H9 (cell line): Measurements from ENCODE around the gene WFDC12. TPM values are rescaled to one million over a fixed set of nuclear protein-coding genes. Genes with fewer than 3 reads are reported as not detected.

Experiments
- DNase-seq: peaks from one replicate; pipeline ENCODE4 v3.0.0-alpha.2; 2017
- H2AFZ ChIP-seq: one replicate; pipeline ENCODE4 v1.6.1; 2013; ENCODE audit warnings: mild to moderate bottlenecking, low read length, control low read depth, moderate library complexity
- H2AK5ac ChIP-seq: 2 replicates; pipeline ENCODE4 v1.6.1; 2013; ENCODE audit warnings: low read length, control low read depth, mixed read lengths; ENCODE audit not compliant: insufficient read length
- H2BK120ac ChIP-seq: one replicate; pipeline ENCODE4 v1.6.1; 2013; ENCODE audit warnings: low read depth, mild to moderate bottlenecking, low read length, control low read depth, inconsistent platforms; ENCODE audit not compliant: poor library complexity, severe bottlenecking
- H2BK12ac ChIP-seq: 2 replicates; pipeline ENCODE4 v1.6.1; 2013; ENCODE audit warnings: low read length, control low read depth, mixed read lengths, low read depth; ENCODE audit not compliant: insufficient read length
- H2BK15ac ChIP-seq: 2 replicates; pipeline ENCODE4 v1.6.1; 2013; ENCODE audit warnings: low read depth, low read length, control low read depth
- H2BK20ac ChIP-seq: one replicate; pipeline ENCODE4 v1.6.1; 2013; ENCODE audit warnings: low read depth, mild to moderate bottlenecking, low read length, control low read depth, inconsistent platforms; ENCODE audit not compliant: poor library complexity, severe bottlenecking
- H2BK5ac ChIP-seq: 2 replicates; pipeline ENCODE4 v1.6.1; 2013; ENCODE audit warnings: low read length, control low read depth, mixed read lengths; ENCODE audit not compliant: insufficient read length
- H3K14ac ChIP-seq: 2 replicates; pipeline ENCODE4 v1.6.1; 2013; ENCODE audit warnings: low read length, control low read depth; ENCODE audit not compliant: insufficient read depth
- H3K18ac ChIP-seq: 2 replicates; pipeline ENCODE4 v1.6.1; 2013; ENCODE audit warnings: low read depth, mild to moderate bottlenecking, mixed read lengths, low read length, control low read depth; ENCODE audit not compliant: insufficient read length
- H3K23ac ChIP-seq: 2 replicates; pipeline ENCODE4 v1.6.1; 2013; ENCODE audit warnings: low read length, control low read depth, mixed read lengths, low read depth; ENCODE audit not compliant: insufficient read length
- H3K23me2 ChIP-seq: 2 replicates; pipeline ENCODE4 v1.6.1; 2013; ENCODE audit warnings: low read depth, mild to moderate bottlenecking, mixed read lengths, low read length, control low read depth; ENCODE audit not compliant: insufficient read length, poor library complexity, severe bottlenecking
- H3K27ac ChIP-seq: 2 replicates; pipeline ENCODE4 v1.5.1; 2013; ENCODE audit warnings: low read length, control low read depth, mixed read lengths, low read depth; ENCODE audit not compliant: insufficient read length
- H3K27me3 ChIP-seq: 2 replicates; pipeline ENCODE4 v1.6.1; 2013; ENCODE audit warnings: low read length, control low read depth, inconsistent platforms; ENCODE audit not compliant: insufficient read depth
- H3K4ac ChIP-seq: 2 replicates; pipeline ENCODE4 v1.6.1; 2013; ENCODE audit warnings: low read depth, mild to moderate bottlenecking, control low read depth, inconsistent platforms, low read length, moderate library complexity
- H3K4me1 ChIP-seq: 2 replicates; pipeline ENCODE4 v1.6.1; 2013; ENCODE audit warnings: low read length, control low read depth, inconsistent platforms; ENCODE audit not compliant: insufficient read depth
- H3K4me2 ChIP-seq: 2 replicates; pipeline ENCODE4 v1.6.1; 2013; ENCODE audit warnings: low read length, control low read depth, mixed read lengths; ENCODE audit not compliant: insufficient read length, insufficient read depth
- H3K56ac ChIP-seq: 2 replicates; pipeline ENCODE4 v1.6.1; 2013; ENCODE audit warnings: low read depth, mild to moderate bottlenecking, mixed read lengths, low read length, control low read depth; ENCODE audit not compliant: insufficient read length
- H3K79me1 ChIP-seq: 2 replicates; pipeline ENCODE4 v1.6.1; 2013; ENCODE audit warnings: low read depth, mild to moderate bottlenecking, moderate library complexity, low read length, control low read depth, inconsistent platforms; ENCODE audit not compliant: insufficient read depth, poor library complexity, severe bottlenecking
- H3K79me2 ChIP-seq: 2 replicates; pipeline ENCODE4 v1.6.1; 2013; ENCODE audit warnings: low read length, control low read depth, inconsistent platforms; ENCODE audit not compliant: insufficient read depth
- H3K9ac ChIP-seq: 2 replicates; pipeline ENCODE4 v1.6.1; 2013; ENCODE audit warnings: low read length, control low read depth, mixed read lengths; ENCODE audit not compliant: insufficient read length; ENCODE audit errors: extremely low read depth
- H3K9me3 ChIP-seq: one replicate; pipeline ENCODE4 v1.6.1; 2013; ENCODE audit warnings: low read depth, low read length, inconsistent platforms; ENCODE audit not compliant: control insufficient read depth
- H3T11ph ChIP-seq: one replicate; pipeline ENCODE4 v1.6.1; 2013; ENCODE audit warnings: mild to moderate bottlenecking, low read length, control low read depth, inconsistent platforms
- H4K20me1 ChIP-seq: one replicate; pipeline ENCODE4 v1.6.1; 2013; ENCODE audit not compliant: control insufficient read depth, insufficient read length, insufficient read depth
- H4K5ac ChIP-seq: 2 replicates; pipeline ENCODE4 v1.6.1; 2013; ENCODE audit warnings: low read depth, mild to moderate bottlenecking, mixed read lengths, low read length, control low read depth; ENCODE audit not compliant: insufficient read length
- H4K8ac ChIP-seq: replicated peaks from 2 replicates; pipeline ENCODE4 v1.6.1; 2013; ENCODE audit warnings: low read length, control low read depth, mixed read lengths, low read depth; ENCODE audit not compliant: insufficient read length
- H4K91ac ChIP-seq: 2 replicates; pipeline ENCODE4 v1.6.1; 2013; ENCODE audit warnings: low read depth, mild to moderate bottlenecking, moderate library complexity, mixed read lengths, low read length, control low read depth; ENCODE audit not compliant: insufficient read length
- H3K27ac Mint-ChIP-seq, 3 experiments: 2 replicates in 2 of 3; 3 replicates in 1 of 3; pipeline ENCODE4 v1.8.0; 2020 to 2021; ENCODE audit warnings: mixed read lengths in 3 of 3, mild to moderate bottlenecking in 1 of 3, moderate library complexity in 1 of 3
- H3K27me3 Mint-ChIP-seq: 2 replicates; pipeline ENCODE4 v1.8.0; 2021; ENCODE audit warnings: low read depth, mild to moderate bottlenecking, moderate library complexity, mixed read lengths
- H3K36me3 Mint-ChIP-seq, 3 experiments: 2 replicates in 2 of 3; 3 replicates in 1 of 3; pipeline ENCODE4 v1.8.0; 2020 to 2021; ENCODE audit warnings: low read depth in 3 of 3, mixed read lengths in 3 of 3; ENCODE audit not compliant: insufficient read depth in 1 of 3
- H3K4me1 Mint-ChIP-seq, 2 experiments: 2 replicates each; pipeline ENCODE4 v1.8.0; 2020; ENCODE audit warnings: mixed read lengths in 2 of 2
- H3K4me3 Mint-ChIP-seq, 2 experiments: 2 replicates in 1 of 2; 3 replicates in 1 of 2; pipeline ENCODE4 v1.8.0; 2020 to 2021; ENCODE audit warnings: mild to moderate bottlenecking in 2 of 2, mixed read lengths in 2 of 2, moderate library complexity in 1 of 2
- H3K9me3 Mint-ChIP-seq, 2 experiments: 2 replicates in 1 of 2; 3 replicates in 1 of 2; pipeline ENCODE4 v1.8.0; 2020; ENCODE audit warnings: mild to moderate bottlenecking in 2 of 2, mixed read lengths in 2 of 2, moderate library complexity in 1 of 2
- WGBS: extraction: QIAGEN DNeasy Blood & Tissue Kit; methylation state at CpG from one replicate; pipeline ENCODE4 v1.1.7; 2013; ENCODE audit warnings: missing lambda C conversion rate, low lambda C conversion rate, mixed read lengths; ENCODE audit not compliant: insufficient read length; ENCODE audit errors: extremely low coverage; 5-methylcytosine and 5-hydroxymethylcytosine counted together
- total RNA-seq: library from RNA; stranded (reverse); gene quantifications from 2 replicates; pipeline ENCODE4 v1.2.1, GENCODE V29; 2021
- TF ChIP-seq, protein P1 (sequence below): fragments of 200-600 bp; sonication (generic); conservative IDR thresholded peaks from 3 replicates; pipeline ENCODE4 v1.8.0; 2021; ENCODE audit warnings: antibody characterized with exemption, mild to moderate bottlenecking

The WFDC12 gene
- total RNA-seq, 1 experiment from 2014 or later, result not detected

DNA sequence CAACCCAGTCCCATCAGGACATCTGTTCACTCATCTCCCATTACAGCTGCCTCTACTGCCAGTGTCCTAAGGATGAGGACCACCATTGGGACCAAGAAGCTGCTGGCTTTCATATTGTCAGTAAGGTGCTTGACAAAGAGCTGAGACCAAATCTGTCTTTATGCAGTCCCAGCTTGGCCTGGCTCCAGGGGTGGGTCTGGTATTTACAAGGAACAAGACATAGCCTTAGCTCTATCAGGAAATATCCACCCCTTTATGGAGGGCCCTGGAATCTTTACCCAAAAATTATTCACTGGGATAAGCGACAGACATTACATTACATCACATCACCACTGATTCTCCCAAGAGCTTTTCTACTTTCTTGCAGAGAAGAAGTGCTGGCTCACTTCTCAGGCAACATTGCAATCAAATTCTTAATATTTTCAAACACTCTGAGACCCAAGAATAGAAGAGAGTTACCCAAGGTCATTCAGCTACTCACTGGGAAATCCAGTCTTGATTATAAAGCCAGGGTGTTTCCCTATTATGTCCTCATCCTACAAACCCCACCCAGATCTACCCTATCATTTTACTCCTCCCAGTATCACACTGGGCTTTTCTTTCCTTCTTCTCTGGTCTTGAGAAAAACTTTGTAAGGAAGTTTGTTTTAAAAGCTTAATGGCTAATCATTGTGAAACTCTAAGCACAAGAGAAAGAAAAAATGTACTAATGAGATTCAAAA is 39.0 kb upstream of the WFDC12 start:
- Histone ChIP-seq H3K56ac (no peak overlapping the region), H3K9me3 (no peaks in the 10 kb centered on the region), H4K20me1 (no peaks in the 10 kb centered on the region), H4K5ac (no peak overlapping the region), H2AK5ac (no peak overlapping the region), H3K14ac (no peak overlapping the region), H2BK20ac (no peak overlapping the region), H2BK12ac (no peak overlapping the region), H2BK120ac (no peak overlapping the region), H3K4me2 (no peak overlapping the region), H3K4ac (no peak overlapping the region), H4K8ac (no peak overlapping the region), H3K27ac (no peak overlapping the region), H2BK5ac (no peak overlapping the region), H3K79me1 (no peaks in the 10 kb centered on the region), H3T11ph (no peak overlapping the region), H3K18ac (no peak overlapping the region), H2AFZ (no peak overlapping the region), H3K23me2 (no peaks in the 10 kb centered on the region), H3K9ac (no peak overlapping the region), H3K27me3 (no peaks in the 10 kb centered on the region), H3K4me1 (no peaks in the 10 kb centered on the region), H2BK15ac (no peak overlapping the region), H3K23ac (no peak overlapping the region), H4K91ac (no peak overlapping the region), H3K79me2 (no peaks in the 10 kb centered on the region)
- TF ChIP-seq, protein P1, sequence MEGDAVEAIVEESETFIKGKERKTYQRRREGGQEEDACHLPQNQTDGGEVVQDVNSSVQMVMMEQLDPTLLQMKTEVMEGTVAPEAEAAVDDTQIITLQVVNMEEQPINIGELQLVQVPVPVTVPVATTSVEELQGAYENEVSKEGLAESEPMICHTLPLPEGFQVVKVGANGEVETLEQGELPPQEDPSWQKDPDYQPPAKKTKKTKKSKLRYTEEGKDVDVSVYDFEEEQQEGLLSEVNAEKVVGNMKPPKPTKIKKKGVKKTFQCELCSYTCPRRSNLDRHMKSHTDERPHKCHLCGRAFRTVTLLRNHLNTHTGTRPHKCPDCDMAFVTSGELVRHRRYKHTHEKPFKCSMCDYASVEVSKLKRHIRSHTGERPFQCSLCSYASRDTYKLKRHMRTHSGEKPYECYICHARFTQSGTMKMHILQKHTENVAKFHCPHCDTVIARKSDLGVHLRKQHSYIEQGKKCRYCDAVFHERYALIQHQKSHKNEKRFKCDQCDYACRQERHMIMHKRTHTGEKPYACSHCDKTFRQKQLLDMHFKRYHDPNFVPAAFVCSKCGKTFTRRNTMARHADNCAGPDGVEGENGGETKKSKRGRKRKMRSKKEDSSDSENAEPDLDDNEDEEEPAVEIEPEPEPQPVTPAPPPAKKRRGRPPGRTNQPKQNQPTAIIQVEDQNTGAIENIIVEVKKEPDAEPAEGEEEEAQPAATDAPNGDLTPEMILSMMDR, result no peak
- Mint-ChIP-seq H3K36me3 (no peaks in the 10 kb centered on the region; a peak in 1 of 7 replicates), H3K9me3 (peaks cover 28 to 32% of the 10 kb centered on the region in 2 experiments), H3K27ac (no peak overlapping the region), H3K4me1 (no peaks in the 10 kb centered on the region), H3K27me3 (peaks cover 20% of the 10 kb centered on the region), H3K4me3 (no peak overlapping the region)
- no CpG with 5 or more reads among the region's 1 CpG for WGBS
- DNase-seq, result no peak
